PFSK-1 (cell line): ENCODE results near the gene MITD1.

ENCODE experiments used
- FOXP2 ChIP-seq: optimal IDR thresholded peaks from 2 replicates; pipeline ENCODE3; 2011; ENCODE audit warnings: borderline replicate concordance, control low read depth, inconsistent platforms; ENCODE audit not compliant: insufficient read depth; ENCODE audit errors: extremely low read length, extremely low read depth
- POLR2AphosphoS5 ChIP-seq: IDR thresholded peaks from 2 replicates; pipeline ENCODE4 v1.6.1; 2012; ENCODE audit warnings: low read depth, mild to moderate bottlenecking, control low read depth, low read length, moderate library complexity
- REST ChIP-seq, 2 experiments: IDR thresholded peaks; 2 replicates each; pipeline versions ENCODE4 v1.6.1 to v1.8.0; 2011 to 2012; ENCODE audit warnings: low read depth in 2 of 2, low read length in 2 of 2, control low read depth in 1 of 2, inconsistent platforms in 1 of 2, mild to moderate bottlenecking in 1 of 2, moderate library complexity in 1 of 2; ENCODE audit not compliant: insufficient read depth in 1 of 2
- SIN3A ChIP-seq: IDR thresholded peaks from 2 replicates; pipeline ENCODE4 v1.6.1; 2012; ENCODE audit warnings: mild to moderate bottlenecking, low read length, moderate library complexity, borderline replicate concordance; ENCODE audit not compliant: insufficient read depth
- TAF1 ChIP-seq: IDR thresholded peaks from 2 replicates; pipeline ENCODE4 v1.6.1; 2012; ENCODE audit warnings: low read length, control low read depth, borderline replicate concordance; ENCODE audit not compliant: insufficient read depth

Gene MITD1

GRCh38 chr2:99201959-99202678, 21.3 kb upstream of the MITD1 start:
- TF ChIP-seq POLR2AphosphoS5 (no peak), FOXP2 (no peak), SIN3A (no peak), TAF1 (no peak), REST (IDR thresholded peaks at IDR 0.05; ENCODE audit: insufficient read depth in 1 of 2, low read depth in 2 of 2, low read length in 2 of 2) (no peak)

GRCh38 chr2:99200076-99200800, 19.4 kb upstream of the MITD1 start:
- no peak for TF ChIP-seq REST (IDR thresholded peaks at IDR 0.05; ENCODE audit: insufficient read depth in 1 of 2, low read depth in 2 of 2, low read length in 2 of 2)
- no peak for TF ChIP-seq SIN3A
- TF ChIP-seq FOXP2, result no peak
- no peak for TF ChIP-seq POLR2AphosphoS5
- no peak for TF ChIP-seq TAF1

GRCh38 chr2:99198103-99198841, 17.4 kb upstream of the MITD1 start:
- TF ChIP-seq SIN3A, result no peak
- no peak for TF ChIP-seq POLR2AphosphoS5
- no peak for TF ChIP-seq TAF1
- no peak for TF ChIP-seq REST (IDR thresholded peaks at IDR 0.05; ENCODE audit: insufficient read depth in 1 of 2, low read depth in 2 of 2, low read length in 2 of 2)
- TF ChIP-seq FOXP2, result no peak

GRCh38 chr2:99190548-99190947, 9.7 kb upstream of the MITD1 start:
- no peak for TF ChIP-seq POLR2AphosphoS5
- TF ChIP-seq SIN3A, result no peak
- no peak for TF ChIP-seq TAF1
- TF ChIP-seq REST (IDR thresholded peaks at IDR 0.05; ENCODE audit: insufficient read depth in 1 of 2, low read depth in 2 of 2, low read length in 2 of 2), result no peak
- no peak for TF ChIP-seq FOXP2
